ENCODE data around the gene ALPP. TPM values are rescaled to one million over a fixed set of nuclear protein-coding genes. Genes with fewer than 3 reads are reported as not detected.
"Not testable (repeated sequence)": the region's sequence is repeated elsewhere in the genome, so short reads cannot be mapped to it uniquely, and the experiment has no call there.

Gene ALPP
- polyA plus RNA-seq (ENCODE audit: insufficient read length in 12 of 12), result under 1 TPM in 3 of 12 donors, not detected in 9; 0.09 to 0.39 (median 0.13) TPM
- long read RNA-seq, donor 1, result 0 reads
- long read RNA-seq, donor 2, result 0 reads
- long read RNA-seq, donor 3, result 0 reads
- long read RNA-seq, donor 4, result 0 reads
- long read RNA-seq, donor 5, result 0 reads
- long read RNA-seq, donor 6, result 0 reads
- long read RNA-seq, donor 7, result 0 reads
- long read RNA-seq, donor 8, result 0 reads
- long read RNA-seq, donor 9, result 0 reads
- long read RNA-seq, donor 10, result 0 reads
- long read RNA-seq, donor 11, result 0 reads

DNA sequence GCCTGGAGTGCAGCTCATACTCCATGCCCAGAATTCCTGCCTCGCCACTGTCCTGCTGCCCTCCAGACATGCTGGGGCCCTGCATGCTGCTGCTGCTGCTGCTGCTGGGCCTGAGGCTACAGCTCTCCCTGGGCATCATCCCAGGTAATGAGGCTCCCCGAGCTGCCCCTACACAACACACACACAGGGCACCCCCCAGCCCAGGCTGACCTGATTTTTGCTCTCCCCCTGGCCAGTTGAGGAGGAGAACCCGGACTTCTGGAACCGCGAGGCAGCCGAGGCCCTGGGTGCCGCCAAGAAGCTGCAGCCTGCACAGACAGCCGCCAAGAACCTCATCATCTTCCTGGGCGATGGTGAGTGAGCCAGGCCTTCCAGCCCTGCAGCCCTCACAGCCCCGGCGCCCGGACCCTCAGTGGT is at the start of gene ALPP:
TSS of gene ALPP (plus strand) at position 17 of the 417 bp plus-strand sequence. CDS start at position 69, 52 bp downstream.
- DNase-seq, result not testable (repeated sequence)

DNA sequence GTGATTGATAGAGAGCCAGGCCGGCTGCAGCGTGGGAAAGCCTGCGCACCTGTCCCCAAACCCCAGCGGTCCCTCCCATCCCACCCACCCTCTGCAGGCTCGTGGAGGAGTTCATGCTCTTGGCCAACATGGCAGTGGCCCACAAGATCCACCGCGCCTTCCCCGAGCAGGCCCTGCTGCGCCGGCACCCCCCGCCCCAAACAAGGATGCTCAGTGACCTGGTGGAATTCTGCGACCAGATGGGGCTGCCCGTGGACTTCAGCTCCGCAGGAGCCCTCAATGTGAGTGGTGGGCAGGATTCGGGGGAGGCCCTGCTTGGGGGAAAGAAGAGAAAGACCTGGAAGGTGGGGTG is 48.9 kb upstream of the ALPP start:
- no peak for DNase-seq

DNA sequence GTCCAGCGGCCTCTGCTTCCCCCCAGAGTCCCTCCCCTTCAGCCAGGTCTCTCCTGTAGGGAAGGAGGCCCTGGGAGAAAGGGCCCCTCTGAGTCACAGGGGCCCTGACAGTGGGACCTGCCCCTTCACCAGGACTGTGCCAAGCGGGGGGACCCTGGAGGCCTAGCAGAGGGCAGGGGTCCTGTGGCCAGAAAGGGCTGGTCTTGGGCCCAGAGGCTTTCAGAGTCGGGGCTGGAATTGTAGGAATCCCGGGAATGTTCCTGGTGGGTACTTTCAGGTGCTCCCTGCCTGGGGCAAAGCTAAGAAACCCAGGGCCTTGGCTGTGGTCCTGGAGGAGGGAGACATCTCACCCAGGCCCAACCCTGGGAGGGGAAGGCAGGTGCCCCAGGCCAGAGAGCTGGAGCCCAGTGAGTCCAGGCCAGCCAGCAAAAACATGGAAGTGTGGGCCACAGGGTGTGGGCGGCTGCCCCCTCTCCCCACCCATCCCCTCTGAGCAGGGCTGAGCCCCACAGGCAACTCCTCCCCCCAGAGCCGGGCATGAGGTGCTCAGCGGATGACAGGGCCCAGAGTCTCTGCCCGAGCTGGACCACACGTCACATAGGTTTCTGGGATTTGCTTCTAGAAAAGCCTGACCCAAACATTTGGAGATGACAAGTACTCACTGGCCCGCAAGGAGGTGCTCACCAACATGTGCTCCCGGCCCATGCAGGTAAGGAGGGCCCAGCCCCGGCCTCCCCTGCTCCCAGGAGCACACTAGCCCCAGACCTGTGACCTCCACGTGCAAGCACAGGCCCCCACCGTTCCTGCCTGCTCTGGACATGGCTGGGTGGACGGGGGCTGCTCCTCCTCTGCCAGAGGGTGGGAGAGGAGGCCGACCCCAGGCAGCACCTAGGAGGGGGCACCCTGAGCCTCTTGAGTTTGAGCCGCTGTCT is 48.2 kb upstream of the ALPP start:
- no peak for DNase-seq

DNA sequence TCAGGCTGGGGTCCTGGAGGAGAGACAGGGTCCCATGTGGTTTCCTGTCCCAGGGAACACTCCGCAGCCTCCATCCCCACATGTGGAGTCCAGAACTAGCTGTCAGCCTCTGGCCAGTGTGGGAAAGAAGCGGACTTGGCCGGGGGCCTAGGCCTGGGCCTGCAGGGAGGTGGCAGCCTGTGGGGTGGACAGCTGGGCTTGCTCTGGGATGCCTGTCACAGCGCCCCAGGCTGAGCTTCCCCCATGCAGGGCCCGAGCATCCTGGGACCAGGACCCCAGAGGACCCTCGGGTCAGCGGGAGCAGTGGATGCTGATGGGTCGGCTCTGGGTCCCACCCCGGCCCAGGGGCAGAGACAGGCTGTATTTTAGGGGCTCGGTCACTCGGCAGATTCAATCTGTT is 47.5 kb upstream of the ALPP start:
- DNase-seq, result peak; percentile 27

DNA sequence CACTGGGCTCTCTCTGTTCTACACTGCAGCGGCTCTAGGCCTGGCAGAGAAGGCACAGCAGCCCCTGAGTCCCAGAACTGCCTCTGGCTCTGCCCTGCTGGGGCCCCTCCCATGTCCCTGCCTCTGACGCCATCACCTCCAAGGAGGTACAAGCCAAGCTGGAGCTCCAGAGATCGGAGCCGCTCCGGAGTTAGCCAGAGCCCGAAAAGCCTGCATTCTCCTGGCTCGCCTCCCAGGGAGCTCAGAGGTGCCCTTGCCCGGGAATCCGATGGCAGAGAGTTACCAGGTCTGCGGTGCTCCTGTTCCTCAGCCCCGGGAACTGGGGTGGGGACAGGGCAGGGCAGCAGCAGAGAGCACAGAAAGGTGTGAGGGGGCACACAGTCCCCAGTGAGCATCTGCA is 46.9 kb upstream of the ALPP start:
- not testable (repeated sequence) for DNase-seq

DNA sequence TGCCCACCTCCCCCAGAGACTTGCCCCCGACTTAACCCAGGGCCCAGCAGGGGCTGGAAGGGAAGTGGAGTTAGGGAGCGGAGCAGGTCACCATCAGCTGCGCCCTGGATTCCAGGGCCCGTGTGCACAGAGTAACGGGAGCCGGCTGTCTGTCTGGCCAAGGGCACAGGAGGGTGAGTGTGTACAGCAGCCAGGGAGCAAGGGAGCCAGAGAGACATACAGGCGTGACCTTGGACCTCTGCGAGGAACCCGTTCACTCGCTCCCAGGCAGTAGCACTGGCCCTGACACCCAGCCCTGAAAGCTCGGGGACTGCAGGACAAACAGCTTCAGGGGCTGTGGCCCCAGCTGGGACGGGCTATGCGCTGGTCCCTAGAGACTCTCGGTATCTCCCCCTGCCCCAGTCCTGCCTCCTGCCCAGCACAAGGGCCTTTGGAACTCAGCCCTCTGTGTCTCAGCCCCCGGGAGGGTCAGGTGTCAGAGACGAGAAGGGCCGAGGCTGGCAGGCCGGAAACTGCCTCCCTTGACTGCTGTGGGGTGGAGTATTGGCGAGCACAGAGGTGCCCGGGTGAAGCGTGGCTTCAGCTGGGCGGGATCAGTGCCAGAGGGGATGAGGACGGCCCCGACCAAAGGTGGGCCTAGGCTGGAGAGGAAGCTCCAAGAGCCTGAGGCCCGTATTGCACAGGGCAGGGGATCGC is 46.2 kb upstream of the ALPP start:
- DNase-seq, result not testable (repeated sequence)

DNA sequence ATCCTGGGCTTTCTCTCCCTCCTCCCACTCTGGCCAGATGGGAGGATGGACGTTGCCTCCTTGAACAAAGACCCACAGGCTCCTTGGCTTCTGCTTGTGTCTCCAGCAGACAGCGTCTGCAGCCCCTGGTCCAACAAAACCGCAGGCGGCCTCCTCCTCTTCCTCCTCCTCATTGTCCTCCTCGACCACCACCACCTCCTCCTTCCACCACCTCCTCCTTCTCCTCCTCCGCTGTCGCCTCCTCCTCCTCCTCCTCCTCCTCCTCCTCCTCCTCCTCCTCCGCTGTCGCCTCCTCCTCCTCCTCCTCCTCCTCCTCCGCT is 45.7 kb upstream of the ALPP start:
- no peak for DNase-seq

DNA sequence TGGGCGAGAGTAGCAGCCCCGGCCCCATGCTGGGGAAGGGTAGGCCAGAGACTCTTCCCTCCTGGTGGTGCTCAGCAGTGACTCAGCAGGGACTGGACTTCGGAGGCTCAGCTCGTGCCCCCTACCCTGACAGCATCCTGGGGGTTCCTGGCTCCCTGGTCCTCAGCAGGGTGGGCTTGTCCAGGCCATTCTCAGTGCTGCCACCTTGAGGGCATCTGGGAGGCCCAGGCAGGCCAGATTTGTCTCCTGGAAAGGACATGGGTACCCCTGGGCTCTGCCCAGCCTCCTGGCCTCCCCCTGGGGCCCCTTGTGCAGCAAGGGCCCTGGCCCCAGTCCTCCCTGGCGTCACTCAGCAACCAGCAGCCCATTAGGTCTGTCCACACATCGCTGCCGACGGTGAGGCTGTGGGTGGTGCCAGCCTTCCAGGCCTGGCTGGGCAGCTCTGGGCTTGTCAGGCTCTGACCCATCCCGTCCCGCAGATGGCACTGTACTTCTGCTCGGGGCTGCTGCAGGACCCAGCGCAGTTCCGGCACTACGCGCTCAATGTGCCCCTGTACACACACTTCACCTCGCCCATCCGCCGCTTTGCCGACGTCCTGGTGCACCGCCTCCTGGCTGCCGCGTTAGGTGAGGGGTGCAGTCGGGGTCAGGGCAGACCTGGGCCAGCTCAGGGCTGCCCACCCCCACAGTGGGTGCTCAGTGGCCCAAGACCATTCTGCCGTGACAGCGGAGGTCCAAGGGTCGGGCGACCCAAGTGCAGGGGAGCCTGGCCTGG is 45.0 kb upstream of the ALPP start:
- no peak for DNase-seq

DNA sequence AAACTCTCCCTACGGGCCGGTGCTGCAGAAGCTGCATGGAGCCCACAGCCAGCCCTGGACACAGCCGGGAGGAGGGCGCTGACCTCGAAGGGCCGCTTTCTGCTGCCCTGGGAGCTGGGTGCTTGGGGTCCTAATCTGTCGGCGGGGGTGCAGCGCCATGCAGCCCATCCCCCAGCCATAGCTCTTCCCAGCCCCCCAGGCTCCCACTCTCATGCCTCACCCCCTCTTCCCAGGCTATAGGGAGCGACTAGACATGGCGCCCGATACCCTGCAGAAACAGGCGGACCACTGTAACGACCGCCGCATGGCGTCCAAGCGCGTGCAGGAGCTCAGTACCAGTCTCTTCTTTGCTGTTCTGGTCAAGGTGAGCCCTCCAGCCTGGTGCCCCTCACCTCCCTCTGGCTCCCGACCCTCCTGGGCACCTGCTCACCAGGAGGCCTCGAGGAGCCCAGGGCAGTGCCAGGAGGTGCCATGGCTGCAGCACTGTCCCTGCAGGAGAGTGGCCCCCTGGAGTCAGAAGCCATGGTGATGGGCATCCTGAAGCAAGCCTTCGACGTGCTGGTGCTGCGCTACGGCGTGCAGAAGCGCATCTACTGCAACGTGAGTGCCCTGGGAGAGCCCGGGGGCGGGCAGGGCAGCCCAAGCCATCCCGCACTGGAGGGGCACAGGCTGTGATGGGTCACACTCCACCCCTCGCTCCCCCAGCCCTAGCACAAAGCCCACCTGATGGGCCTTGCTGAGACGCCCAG is 44.2 kb upstream of the ALPP start:
- DNase-seq, result not testable (repeated sequence)

DNA sequence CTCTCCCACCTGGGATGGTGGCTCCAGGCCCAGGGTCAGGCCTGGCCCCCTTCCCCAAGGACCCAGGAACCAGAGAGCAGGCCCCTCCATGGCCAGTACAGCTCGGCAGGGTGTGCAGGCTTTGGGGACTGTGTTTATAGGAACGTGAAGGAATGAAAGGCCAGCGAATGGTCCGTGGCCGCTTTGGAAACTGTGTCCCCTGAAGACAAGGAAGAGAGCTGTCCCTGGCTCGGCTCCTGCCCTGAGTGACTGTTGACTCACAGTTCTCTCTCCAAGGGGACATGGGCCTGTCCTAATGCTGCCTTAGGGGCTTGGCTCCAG is 43.7 kb upstream of the ALPP start:
- not testable (repeated sequence) for DNase-seq

DNA sequence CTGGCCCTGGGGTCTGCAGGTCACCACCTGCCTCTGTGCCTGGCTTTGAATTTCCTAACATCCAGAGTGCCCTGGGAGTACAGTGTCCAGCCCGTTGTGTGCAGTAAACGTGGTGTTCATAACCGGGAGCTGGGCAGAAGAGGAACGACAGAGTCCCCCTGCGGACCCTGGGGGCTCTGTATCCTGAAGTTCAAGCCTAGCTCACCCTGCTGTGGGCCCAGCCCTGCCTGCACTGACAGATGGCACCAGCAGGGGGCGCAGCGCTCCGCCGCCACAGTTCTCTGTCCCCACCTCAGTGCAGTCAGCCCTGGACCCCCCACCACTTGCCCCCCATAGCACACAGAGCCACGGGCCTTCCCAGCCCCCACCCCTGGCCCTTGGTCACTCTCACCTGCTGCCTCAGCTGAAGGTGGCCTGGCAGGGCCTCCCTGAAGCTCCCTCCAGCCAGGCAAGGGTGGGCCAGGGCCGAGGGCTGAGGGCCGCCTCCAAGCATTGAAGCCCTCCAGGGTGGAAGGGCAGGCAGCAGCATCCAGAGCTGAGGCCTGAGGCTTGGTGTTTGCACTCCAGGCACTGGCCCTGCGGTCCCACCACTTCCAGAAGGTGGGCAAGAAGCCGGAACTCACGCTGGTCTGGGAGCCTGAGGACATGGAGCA is 43.2 kb upstream of the ALPP start:
- not testable (repeated sequence) for DNase-seq

DNA sequence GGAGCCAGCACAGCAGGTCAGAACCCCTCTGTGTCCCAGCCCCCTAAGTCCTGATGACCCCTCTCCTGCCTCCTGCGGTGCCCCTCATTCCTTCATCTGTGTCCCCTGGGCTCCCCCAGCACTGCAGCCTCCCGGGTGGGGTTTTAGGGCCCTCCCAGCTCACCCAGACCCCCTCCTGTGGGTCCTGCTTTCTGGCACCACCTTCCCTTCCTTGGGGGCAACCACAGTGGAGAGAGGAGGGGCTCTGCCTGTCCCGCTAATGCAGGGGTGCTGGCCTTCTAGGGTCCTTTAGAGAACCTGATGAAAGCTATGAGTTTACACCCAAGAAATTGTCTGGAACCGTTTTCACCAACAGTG is 42.7 kb upstream of the ALPP start:
- DNase-seq, result no peak

DNA sequence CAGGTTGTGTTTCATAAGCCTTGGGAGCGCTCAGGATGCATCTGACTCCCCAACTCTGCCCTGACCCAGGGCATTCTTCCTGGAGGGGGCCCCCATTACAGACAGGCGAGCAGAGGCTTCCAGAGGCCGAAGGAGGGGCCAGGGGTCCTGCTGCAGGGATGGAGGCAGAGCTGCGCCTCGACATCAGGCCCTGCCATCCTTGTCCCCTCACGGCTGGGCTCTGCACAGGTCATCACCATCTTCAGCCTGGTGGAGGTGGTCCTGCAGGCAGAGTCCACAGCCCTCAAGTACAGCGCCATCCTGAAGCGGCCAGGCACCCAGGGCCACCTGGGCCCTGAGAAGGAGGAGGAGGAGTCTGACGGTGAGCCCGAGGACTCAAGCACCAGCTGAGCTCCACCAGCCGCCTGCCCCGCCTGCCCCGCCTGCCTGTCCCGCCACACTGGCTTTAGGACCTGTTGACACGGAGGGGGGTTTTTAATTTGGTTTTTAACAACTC is 42.3 kb upstream of the ALPP start:
- no peak for DNase-seq

DNA sequence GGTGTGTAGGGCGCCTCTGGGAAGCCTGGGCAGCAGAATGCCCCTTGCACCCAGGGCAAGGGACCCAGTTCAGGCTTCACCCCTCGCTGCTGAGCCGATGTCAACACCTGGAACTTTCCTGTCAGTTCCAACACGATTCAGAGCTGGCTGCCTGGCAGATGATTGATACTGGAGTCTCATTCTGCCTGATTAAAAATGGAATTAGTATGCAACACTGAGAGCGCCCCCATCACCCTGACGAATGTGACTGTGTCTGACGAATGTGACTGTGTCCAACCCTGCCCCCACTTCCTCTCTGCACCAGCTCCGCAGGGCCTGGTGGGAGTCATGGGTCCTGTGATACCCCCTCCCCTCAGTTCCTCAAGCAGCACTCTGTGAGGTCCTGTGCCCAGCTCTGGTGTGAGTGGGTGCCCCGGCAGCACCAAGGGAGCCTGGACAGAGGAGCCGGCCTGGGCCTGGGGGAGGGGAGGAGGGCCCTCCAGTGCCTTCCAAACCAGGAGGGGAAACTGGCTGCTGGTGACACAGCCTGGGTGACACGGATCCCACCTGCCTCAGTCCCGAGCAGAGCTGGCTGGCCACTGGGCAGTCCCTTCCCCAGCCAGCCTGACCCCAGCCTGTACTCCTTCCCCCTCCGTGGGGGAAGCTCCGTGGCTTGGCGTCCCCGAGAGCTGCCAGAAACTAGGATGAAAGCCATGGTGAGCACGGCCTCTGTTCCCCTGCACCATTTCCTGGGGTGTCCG is 41.4 kb upstream of the ALPP start:
- no peak for DNase-seq

DNA sequence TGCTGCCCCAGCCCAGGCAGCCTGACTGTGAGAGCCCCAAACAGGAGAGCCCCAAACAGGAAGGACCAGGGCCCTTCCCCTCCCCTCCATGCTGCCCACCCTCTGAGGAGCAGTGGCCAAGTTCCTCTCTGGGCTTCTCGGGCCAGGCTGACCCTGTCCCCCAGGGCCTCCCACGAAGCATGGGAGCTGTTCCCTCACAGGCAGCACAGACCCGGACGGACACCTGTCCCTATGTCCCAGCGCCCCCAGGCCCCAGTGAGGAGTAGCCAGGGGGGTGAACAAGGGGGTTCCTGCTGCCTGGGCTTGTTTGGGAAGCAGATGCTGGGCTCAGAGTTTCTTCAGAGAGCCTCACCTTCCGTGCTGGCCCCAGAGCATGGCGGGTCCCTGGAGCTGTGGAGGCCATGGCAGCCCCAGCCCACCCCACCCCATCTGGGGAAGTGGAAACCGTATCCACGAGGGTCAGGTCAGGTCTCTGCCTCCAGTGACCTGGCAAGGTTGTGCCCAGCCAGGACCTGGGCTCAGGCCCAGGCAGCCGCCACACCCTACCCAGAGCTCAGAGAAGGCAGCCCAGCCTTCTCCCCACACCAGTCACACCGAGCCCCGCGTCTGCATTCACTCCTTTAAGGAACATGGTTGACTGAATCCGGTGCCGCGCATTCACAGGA is 40.3 kb upstream of the ALPP start:
- DNase-seq, result not testable (repeated sequence)

DNA sequence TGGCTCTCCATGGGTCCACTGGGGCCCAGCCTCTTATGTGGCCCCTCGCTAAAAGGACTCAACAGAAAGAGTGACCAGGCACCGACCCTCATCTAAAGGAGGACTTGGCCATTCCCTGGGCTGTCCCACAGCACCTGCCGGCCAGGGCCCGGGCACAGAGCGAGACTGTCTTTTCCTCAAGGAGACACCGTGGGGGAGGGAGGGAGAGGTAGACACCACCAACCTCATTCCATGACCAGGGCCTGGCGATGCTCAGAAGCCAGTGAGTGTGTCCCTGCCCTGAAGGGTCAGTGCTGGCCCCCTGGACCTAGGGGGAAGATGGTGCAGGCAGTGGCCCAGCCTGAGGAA is 39.8 kb upstream of the ALPP start:
- DNase-seq, result no peak

DNA sequence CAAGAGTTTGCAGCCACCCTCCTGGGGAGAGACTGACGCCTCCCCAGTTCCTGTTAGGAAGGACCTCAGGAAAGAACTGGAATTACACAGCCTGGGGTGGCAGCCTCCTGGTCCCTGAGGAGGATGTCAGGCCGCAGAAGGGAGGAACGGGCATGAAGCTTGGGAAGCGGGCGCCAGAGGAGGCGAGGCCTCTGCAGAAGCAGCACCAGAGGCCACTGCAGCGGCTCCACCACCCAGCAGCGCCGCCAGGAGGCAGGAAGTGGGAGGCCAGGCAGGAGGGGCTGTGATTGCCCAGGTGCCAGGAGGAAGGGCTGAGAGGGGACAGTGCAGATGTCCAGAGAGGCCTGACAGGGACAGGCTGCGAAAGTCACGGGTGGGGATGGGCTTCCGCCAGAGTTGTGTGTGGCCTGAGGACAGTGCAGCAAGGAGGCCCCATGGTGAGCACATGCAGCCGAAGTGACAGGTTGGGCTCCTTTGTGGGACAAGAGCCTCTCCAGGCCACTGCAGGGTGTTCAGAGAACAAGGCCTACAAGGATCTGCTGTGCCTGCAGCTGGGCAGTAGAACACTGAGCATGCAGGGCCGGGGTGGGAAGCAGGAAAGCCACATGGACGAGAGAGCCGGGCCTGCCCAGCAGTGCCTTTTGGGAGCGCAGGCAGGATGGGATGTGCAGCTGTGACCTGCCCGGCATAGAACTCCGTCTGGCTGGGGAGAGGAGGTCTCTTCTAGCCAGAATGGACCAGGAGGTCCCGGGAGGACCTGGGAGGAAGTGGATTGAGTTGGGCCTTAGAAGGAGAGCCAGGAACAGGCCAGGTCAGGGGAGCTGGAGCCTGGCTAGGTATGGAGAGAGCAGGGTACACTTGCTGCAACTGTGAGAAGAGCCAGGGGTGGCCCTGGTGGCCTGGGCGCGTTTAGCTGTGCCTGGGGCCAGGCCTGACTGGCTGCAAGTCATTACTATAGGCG is 39.1 kb upstream of the ALPP start:
- DNase-seq, result no peak
